CD4-positive, alpha-beta T cell treated with Interleukin-17A for 1 hour (primary cell): Measurements from ENCODE around the gene ZBTB4.
A peak's percentile ranks its signal among the peaks of the same experiment; 100 is the strongest.

Experiments
- DNase-seq: peaks from one replicate; pipeline ENCODE4 v3.0.0-alpha.2; 2020

Gene ZBTB4

GRCh38 chr17:7439462-7440112 lies 39.8 kb downstream of the ZBTB4 start, which contains the start of gene FGF11:
FGF11 (plus strand) TSS chr17:7439512; CDS start chr17:7439621, 109 bp downstream.
- no peak for DNase-seq

- DNase-seq = no peak
Measured at GRCh38 chr17:7438656-7439460, 40.6 kb downstream of the ZBTB4 start.

- DNase-seq = peak; percentile 54
Measured at GRCh38 chr17:7437950-7438614, 41.3 kb downstream of the ZBTB4 start.

- DNase-seq = no peak
Measured at GRCh38 chr17:7437369-7437863, 42.0 kb downstream of the ZBTB4 start.

GRCh38 chr17:7436556-7437368 lies 42.7 kb downstream of the ZBTB4 start:
- peak; percentile 83 for DNase-seq

GRCh38 chr17:7435676-7436555 lies 43.5 kb downstream of the ZBTB4 start:
- DNase-seq = peak; percentile 61

GRCh38 chr17:7432296-7432695 lies 47.1 kb downstream of the ZBTB4 start:
- DNase-seq = no peak

- no peak for DNase-seq
Measured at GRCh38 chr17:7431231-7431630, 48.2 kb downstream of the ZBTB4 start.

GRCh38 chr17:7429722-7430121 lies 49.7 kb downstream of the ZBTB4 start:
- DNase-seq = no peak

GRCh38 chr17:7428557-7428956 lies 50.9 kb downstream of the ZBTB4 start, which contains the start of gene SPEM3:
SPEM3 (plus strand) TSS chr17:7428857; CDS start chr17:7428903, 46 bp downstream.
- DNase-seq = no peak

GRCh38 chr17:7427549-7427948 lies 51.9 kb downstream of the ZBTB4 start:
- DNase-seq = no peak

- DNase-seq = no peak
Measured at GRCh38 chr17:7426896-7427489, 52.4 kb downstream of the ZBTB4 start.

GRCh38 chr17:7426203-7426863 lies 53.1 kb downstream of the ZBTB4 start:
- no peak for DNase-seq

- DNase-seq = no peak
Measured at GRCh38 chr17:7425756-7426155, 53.7 kb downstream of the ZBTB4 start.

- no peak for DNase-seq
Measured at GRCh38 chr17:7425316-7425715, 54.1 kb downstream of the ZBTB4 start, which contains the start of gene SPEM2. SPEM2 (plus strand) TSS chr17:7425616; CDS start chr17:7425689, 73 bp downstream.

- no peak for DNase-seq
Measured at GRCh38 chr17:7423679-7424078, 55.8 kb downstream of the ZBTB4 start.

GRCh38 chr17:7421186-7421585 lies 58.2 kb downstream of the ZBTB4 start:
- DNase-seq = no peak

GRCh38 chr17:7419819-7420610 lies 59.4 kb downstream of the ZBTB4 start, which contains the start of gene SPEM1:
SPEM1 (plus strand) TSS chr17:7420324; CDS start chr17:7420385, 61 bp downstream.
- DNase-seq = no peak

- DNase-seq = no peak
Measured at GRCh38 chr17:7418472-7419152, 60.8 kb downstream of the ZBTB4 start.
